Measurements from ENCODE around the gene TBC1D21.
"Not testable (repeated sequence)": the region's sequence is repeated elsewhere in the genome, so short reads cannot be mapped to it uniquely, and the experiment has no call there.

The TBC1D21 gene

DNA sequence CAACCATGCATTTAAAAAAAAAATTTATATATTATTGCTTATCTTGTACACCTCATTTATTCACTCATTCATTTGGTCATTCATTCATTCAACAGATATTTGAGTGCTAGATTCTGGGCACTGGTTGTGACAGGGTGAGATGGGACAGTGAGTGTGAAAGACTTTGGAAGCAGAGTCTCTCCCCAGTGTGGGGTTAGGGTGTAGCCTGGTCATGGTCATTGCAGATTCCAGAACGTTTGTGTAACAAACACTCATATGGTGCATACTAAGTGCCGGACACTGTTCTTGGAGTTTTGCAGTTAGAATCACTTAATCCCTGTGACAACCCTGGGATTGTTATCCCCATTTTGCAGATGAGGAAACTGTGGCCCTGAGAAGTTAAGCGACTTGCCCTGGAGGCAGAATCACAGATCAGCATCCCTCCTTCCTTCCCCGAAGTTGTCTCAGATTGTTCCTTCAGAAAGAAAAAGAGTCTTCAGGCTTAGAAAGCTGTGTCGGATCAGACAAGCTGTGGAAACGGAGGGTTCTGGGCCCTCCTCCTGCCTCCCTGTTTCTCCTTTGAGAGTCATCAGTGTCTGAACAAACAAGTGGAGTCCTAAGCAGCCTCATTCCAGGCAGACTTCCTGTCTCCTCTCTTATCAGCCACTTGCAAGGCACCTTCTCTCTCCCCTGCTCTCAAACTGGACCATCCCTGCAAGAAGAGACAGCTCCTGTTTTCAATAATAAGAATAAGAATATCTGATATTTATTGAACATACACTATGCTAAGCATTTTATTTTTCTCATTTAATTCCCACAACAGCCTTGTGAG is 59.2 kb downstream of the TBC1D21 start:
- no peaks in the 10 kb centered on the region for H3K9me3 ChIP-seq (ENCODE audit: control insufficient read depth, insufficient read depth, low read length)
- H3K9ac ChIP-seq (ENCODE audit: low read depth, low read length) = no peak overlapping the region
- no peaks in the 10 kb centered on the region for H3K36me3 ChIP-seq (ENCODE audit: control insufficient read depth, insufficient read depth, low read length)
- peaks cover 7% of the 10 kb centered on the region for H3K4me1 ChIP-seq (ENCODE audit: control insufficient read depth, insufficient read depth, low read length)
- H3K27ac ChIP-seq (ENCODE audit: low read depth, low read length) = no peak overlapping the region
- H3K27me3 ChIP-seq (ENCODE audit: control insufficient read depth, insufficient read depth, low read length) = no peaks in the 10 kb centered on the region
- no peak overlapping the region for H3K4me3 ChIP-seq (ENCODE audit: low read depth, low read length)

DNA sequence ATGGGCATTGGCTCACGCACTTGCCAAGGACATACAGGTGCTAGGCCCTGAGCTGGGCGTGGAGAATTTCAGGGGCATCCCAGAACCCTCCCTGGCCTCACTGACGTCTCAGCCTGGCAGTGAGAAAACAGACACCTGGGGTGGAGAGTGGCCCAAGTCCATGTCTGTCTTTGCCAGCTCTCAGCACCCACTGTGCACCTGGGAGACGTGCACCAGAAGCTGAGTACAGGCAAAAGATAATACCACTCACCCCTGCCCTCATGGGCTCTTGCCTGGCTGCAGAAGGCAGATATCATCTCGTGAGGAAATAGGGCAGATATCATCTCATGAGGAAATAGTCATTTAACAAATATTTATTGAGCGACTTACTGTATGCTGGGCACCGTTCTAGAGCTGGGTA is 60.9 kb downstream of the TBC1D21 start:
- no peak overlapping the region for H3K27ac ChIP-seq (ENCODE audit: low read depth, low read length)
- H3K4me1 ChIP-seq (ENCODE audit: control insufficient read depth, insufficient read depth, low read length) = peaks cover 3% of the 10 kb centered on the region
- no peaks in the 10 kb centered on the region for H3K27me3 ChIP-seq (ENCODE audit: control insufficient read depth, insufficient read depth, low read length)
- H3K9ac ChIP-seq (ENCODE audit: low read depth, low read length) = no peak overlapping the region
- H3K36me3 ChIP-seq (ENCODE audit: control insufficient read depth, insufficient read depth, low read length) = no peaks in the 10 kb centered on the region
- no peaks in the 10 kb centered on the region for H3K9me3 ChIP-seq (ENCODE audit: control insufficient read depth, insufficient read depth, low read length)
- H3K4me3 ChIP-seq (ENCODE audit: low read depth, low read length) = no peak overlapping the region

DNA sequence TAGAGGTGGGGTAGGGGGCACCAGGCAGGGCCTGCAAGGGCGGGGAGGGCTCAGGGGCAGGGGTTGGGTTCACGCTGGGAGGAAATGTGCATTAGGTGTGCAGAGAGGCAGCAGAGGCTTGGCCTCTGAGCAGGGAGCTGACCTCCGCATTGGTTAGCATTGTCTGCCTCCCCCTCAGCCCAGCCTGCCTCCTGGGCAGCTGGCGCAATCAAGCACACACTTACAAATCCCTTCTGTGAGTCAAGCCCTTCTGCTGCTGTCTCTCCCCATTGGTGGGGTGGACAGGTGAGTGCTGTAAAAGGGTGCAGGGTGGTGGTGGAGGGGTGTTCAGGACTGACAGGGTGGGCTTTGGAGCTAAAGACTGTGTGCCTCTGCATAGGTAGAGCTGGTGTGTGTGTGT is 62.2 kb downstream of the TBC1D21 start:
- H3K9ac ChIP-seq (ENCODE audit: low read depth, low read length) = no peak overlapping the region
- no peaks in the 10 kb centered on the region for H3K36me3 ChIP-seq (ENCODE audit: control insufficient read depth, insufficient read depth, low read length)
- no peaks in the 10 kb centered on the region for H3K27me3 ChIP-seq (ENCODE audit: control insufficient read depth, insufficient read depth, low read length)

DNA sequence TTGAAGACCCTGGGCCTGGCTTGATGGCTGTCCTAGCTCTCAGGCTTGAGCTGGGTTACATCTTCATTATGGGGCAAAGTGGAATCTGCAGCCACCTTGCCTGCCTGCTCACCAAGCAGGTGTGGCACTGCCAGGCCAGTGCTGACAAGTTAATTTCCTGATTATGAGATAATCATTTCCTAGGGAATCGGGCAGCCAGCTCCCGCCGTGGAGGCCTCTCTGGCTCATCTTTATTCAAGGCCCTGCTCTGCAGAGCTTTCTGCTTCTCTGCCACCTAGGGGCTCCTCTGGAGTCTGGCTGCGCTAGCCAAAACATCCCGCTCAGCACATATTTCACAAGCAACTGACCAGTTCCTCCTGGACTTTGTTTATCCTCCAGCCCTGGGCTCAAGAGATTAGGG is 62.8 kb downstream of the TBC1D21 start:
- Histone ChIP-seq H3K9me3 (ENCODE audit: control insufficient read depth, insufficient read depth, low read length) (no peaks in the 10 kb centered on the region), H3K4me1 (ENCODE audit: control insufficient read depth, insufficient read depth, low read length) (peaks cover 3% of the 10 kb centered on the region), H3K9ac (ENCODE audit: low read depth, low read length) (no peak overlapping the region), H3K27me3 (ENCODE audit: control insufficient read depth, insufficient read depth, low read length) (no peaks in the 10 kb centered on the region), H3K36me3 (ENCODE audit: control insufficient read depth, insufficient read depth, low read length) (no peaks in the 10 kb centered on the region), H3K27ac (ENCODE audit: low read depth, low read length) (no peak overlapping the region), H3K4me3 (ENCODE audit: low read depth, low read length) (no peak overlapping the region)

More for the DNA sequence above, 62.2 kb downstream of the TBC1D21 start:
- H3K4me3 ChIP-seq (ENCODE audit: low read depth, low read length) = no peak overlapping the region
- H3K9me3 ChIP-seq (ENCODE audit: control insufficient read depth, insufficient read depth, low read length) = no peaks in the 10 kb centered on the region
- no peak overlapping the region for H3K27ac ChIP-seq (ENCODE audit: low read depth, low read length)
- peaks cover 3% of the 10 kb centered on the region for H3K4me1 ChIP-seq (ENCODE audit: control insufficient read depth, insufficient read depth, low read length)

DNA sequence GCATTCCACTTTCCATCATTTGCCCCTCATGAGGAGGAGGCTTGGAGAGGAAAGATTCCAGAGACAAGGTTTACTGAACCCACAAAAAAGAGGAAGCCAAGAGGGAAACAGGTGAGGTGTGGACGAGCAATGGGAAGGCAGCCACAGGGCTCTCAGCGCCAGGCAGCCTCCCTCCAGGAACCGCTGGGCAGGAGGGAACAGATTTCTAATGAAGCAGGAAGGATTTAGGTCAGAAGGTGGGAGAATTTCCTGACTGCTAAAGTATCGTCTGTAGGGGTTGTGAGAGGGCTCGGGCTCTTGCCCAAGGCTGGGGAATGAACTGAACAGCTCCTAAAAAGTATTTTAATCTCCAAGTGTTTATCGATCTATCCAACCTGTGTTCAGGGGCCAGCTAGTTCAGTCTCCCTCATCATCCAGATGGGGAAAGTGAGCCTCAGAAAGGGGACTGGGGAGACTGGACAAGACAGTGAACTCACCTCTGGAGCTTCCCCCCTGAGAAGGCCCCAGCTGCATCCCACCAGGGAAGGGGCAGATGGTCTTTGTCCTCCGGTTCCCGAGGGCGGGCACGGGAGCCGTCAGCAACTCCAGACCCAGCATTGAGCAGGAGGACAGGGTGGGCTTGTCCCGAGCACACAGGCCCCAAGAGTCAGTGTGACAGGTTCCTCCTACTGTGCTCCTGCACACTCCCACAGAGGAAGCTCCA is 63.4 kb downstream of the TBC1D21 start:
- Histone ChIP-seq H3K27ac (ENCODE audit: low read depth, low read length) (no peak overlapping the region), H3K4me3 (ENCODE audit: low read depth, low read length) (no peak overlapping the region), H3K4me1 (ENCODE audit: control insufficient read depth, insufficient read depth, low read length) (peaks cover 3% of the 10 kb centered on the region), H3K36me3 (ENCODE audit: control insufficient read depth, insufficient read depth, low read length) (no peaks in the 10 kb centered on the region), H3K9ac (ENCODE audit: low read depth, low read length) (no peak overlapping the region), H3K9me3 (ENCODE audit: control insufficient read depth, insufficient read depth, low read length) (no peaks in the 10 kb centered on the region), H3K27me3 (ENCODE audit: control insufficient read depth, insufficient read depth, low read length) (no peaks in the 10 kb centered on the region)

DNA sequence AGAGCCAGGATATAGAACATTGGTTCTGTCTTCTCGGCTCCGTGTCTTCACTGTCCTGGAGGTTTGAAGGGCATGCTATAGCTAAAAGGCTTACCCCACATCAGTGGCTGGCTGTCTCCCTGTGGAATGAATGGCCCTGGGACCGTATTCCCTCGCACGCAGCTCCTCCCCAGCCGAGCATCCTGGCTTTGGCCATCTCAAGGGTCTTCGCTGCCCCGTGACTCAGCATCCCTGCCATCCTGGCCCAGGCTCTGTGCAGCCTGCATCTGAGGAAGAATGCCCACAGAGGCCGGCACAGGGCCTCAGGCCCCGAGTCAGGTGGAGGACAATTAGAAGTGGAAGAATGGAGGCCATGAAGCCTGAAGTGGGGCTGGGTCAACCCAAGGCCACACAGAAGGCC is 63.9 kb downstream of the TBC1D21 start:
- H3K27me3 ChIP-seq (ENCODE audit: control insufficient read depth, insufficient read depth, low read length) = no peaks in the 10 kb centered on the region
- no peak overlapping the region for H3K4me3 ChIP-seq (ENCODE audit: low read depth, low read length)
- peaks cover 3% of the 10 kb centered on the region for H3K4me1 ChIP-seq (ENCODE audit: control insufficient read depth, insufficient read depth, low read length)
- no peak overlapping the region for H3K27ac ChIP-seq (ENCODE audit: low read depth, low read length)
- no peaks in the 10 kb centered on the region for H3K9me3 ChIP-seq (ENCODE audit: control insufficient read depth, insufficient read depth, low read length)
- no peaks in the 10 kb centered on the region for H3K36me3 ChIP-seq (ENCODE audit: control insufficient read depth, insufficient read depth, low read length)
- H3K9ac ChIP-seq (ENCODE audit: low read depth, low read length) = no peak overlapping the region

GRCh38 chr15:73937726-73938125 is 64.4 kb downstream of the TBC1D21 start:
- H3K27me3 ChIP-seq (ENCODE audit: control insufficient read depth, insufficient read depth, low read length) = no peaks in the 10 kb centered on the region
- H3K9me3 ChIP-seq (ENCODE audit: control insufficient read depth, insufficient read depth, low read length) = no peaks in the 10 kb centered on the region
- no peak overlapping the region for H3K27ac ChIP-seq (ENCODE audit: low read depth, low read length)
- no peak overlapping the region for H3K4me3 ChIP-seq (ENCODE audit: low read depth, low read length)
- H3K9ac ChIP-seq (ENCODE audit: low read depth, low read length) = no peak overlapping the region
- no peaks in the 10 kb centered on the region for H3K36me3 ChIP-seq (ENCODE audit: control insufficient read depth, insufficient read depth, low read length)
- H3K4me1 ChIP-seq (ENCODE audit: control insufficient read depth, insufficient read depth, low read length) = peaks cover 3% of the 10 kb centered on the region

DNA sequence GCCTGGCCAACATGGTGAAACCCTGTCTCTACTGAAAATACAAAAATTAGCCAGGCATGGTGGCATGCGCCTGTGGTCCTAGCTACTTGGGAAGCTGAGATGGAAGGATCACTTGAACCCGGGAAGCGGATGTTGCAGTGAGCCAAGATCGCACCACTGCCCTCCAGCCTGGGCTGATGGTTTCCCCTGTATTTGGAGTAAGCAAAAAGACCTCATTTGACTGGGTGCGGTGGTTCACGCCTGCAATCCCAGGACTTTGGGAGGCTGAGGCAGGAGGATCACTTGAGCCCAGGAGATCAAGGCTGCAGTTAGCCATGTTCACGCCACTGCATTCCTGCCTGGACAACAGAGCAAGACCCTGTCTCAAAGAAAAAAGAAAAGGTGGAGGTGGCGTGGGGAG is 65.2 kb downstream of the TBC1D21 start:
- H3K27ac ChIP-seq (ENCODE audit: low read depth, low read length); H3K27me3 ChIP-seq (ENCODE audit: control insufficient read depth, insufficient read depth, low read length); H3K36me3 ChIP-seq (ENCODE audit: control insufficient read depth, insufficient read depth, low read length); H3K9me3 ChIP-seq (ENCODE audit: control insufficient read depth, insufficient read depth, low read length); H3K4me3 ChIP-seq (ENCODE audit: low read depth, low read length); H3K9ac ChIP-seq (ENCODE audit: low read depth, low read length); H3K4me1 ChIP-seq (ENCODE audit: control insufficient read depth, insufficient read depth, low read length): not testable (repeated sequence)

All from HUES48 (cell line).